HEK293 (cell line): ENCODE results near the gene CNTN2.

ENCODE experiments used
- CTCF ChIA-PET: fragments of 350-600 bp; formaldehyde crosslinking; extraction: SDS; loops from one replicate; lab custom pipeline; 2021; ENCODE audit warnings: antibody characterized with exemption; lab: Yijun Ruan, JAX
- POLR2A ChIA-PET: fragments of 300-600 bp; formaldehyde crosslinking; extraction: SDS; loops from one replicate; lab custom pipeline; 2020; ENCODE audit warnings: antibody characterized with exemption, inconsistent platforms; lab: Yijun Ruan, JAX
- H3K27ac ChIP-seq: fragments of 200-500 bp; sonication (Bioruptor generic); 2 replicates; pipeline ENCODE4 v1.5.1; 2014; ENCODE audit warnings: low read depth, low read length, control low read depth, inconsistent platforms; ENCODE audit errors: extremely low read depth
- H3K36me3 ChIP-seq, 2 experiments: fragments of 200-500 bp in 1 of 2; sonication (Bioruptor generic) in 1 of 2; 1 replicate in 1 of 2; 2 replicates in 1 of 2; pipeline ENCODE4 v1.5.1; 2014 to 2017; ENCODE audit warnings: inconsistent platforms in 2 of 2, low read length in 2 of 2; ENCODE audit not compliant: control insufficient read depth in 2 of 2, insufficient read depth in 1 of 2
- H3K4me1 ChIP-seq: fragments of 200-500 bp; sonication (Bioruptor generic); 2 replicates; pipeline ENCODE4 v1.5.1; 2014; ENCODE audit warnings: mild to moderate bottlenecking, low read length, inconsistent platforms; ENCODE audit not compliant: control insufficient read depth, insufficient read depth
- H3K4me3 ChIP-seq: 2 replicates; pipeline ENCODE4 v1.5.1; 2011; ENCODE audit warnings: low read depth, mild to moderate bottlenecking, control low read depth, low read length, moderate library complexity
- H3K9me3 ChIP-seq: fragments of 200-500 bp; sonication (Bioruptor generic); 2 replicates; pipeline ENCODE4 v1.5.1; 2014; ENCODE audit warnings: low read depth, low read length, inconsistent platforms; ENCODE audit not compliant: control insufficient read depth, insufficient read depth
- ATF2 ChIP-seq: fragments of 450-650 bp; formaldehyde crosslinking; IDR thresholded peaks from 2 replicates; pipeline ENCODE4 v1.5.1; 2016; ENCODE audit warnings: missing biosample characterization, missing genetic modification characterization, low read depth
- EGR2 ChIP-seq: fragments of 450-650 bp; formaldehyde crosslinking; IDR thresholded peaks from 2 replicates; pipeline ENCODE4 v1.5.1; 2016; ENCODE audit warnings: low read depth, missing biosample characterization, missing genetic modification characterization
- KLF7 ChIP-seq: fragments of 450-650 bp; formaldehyde crosslinking; IDR thresholded peaks from 2 replicates; pipeline ENCODE4 v1.5.1; 2016; ENCODE audit warnings: missing biosample characterization, missing genetic modification characterization, borderline replicate concordance
- ZFP41 ChIP-seq: fragments of 450-650 bp; formaldehyde crosslinking; IDR thresholded peaks from 2 replicates; pipeline ENCODE4 v1.5.1; 2016; ENCODE audit warnings: missing biosample characterization, missing genetic modification characterization, borderline replicate concordance
- ZNF211 ChIP-seq: fragments of 450-650 bp; formaldehyde crosslinking; IDR thresholded peaks from 2 replicates; pipeline ENCODE4 v1.5.1; 2016; ENCODE audit warnings: low read depth, missing biosample characterization, missing genetic modification characterization
- ZNF350 ChIP-seq: fragments of 450-650 bp; formaldehyde crosslinking; IDR thresholded peaks from 2 replicates; pipeline ENCODE4 v1.5.0; 2017; ENCODE audit warnings: missing biosample characterization, mild to moderate bottlenecking, missing genetic modification characterization
- ZNF362 ChIP-seq: fragments of 450-650 bp; formaldehyde crosslinking; IDR thresholded peaks from 2 replicates; pipeline ENCODE4 v1.5.1; 2016; ENCODE audit warnings: missing biosample characterization, missing genetic modification characterization
- ZNF473 ChIP-seq: fragments of 450-650 bp; formaldehyde crosslinking; IDR thresholded peaks from 2 replicates; pipeline ENCODE4 v1.5.1; 2017; ENCODE audit warnings: missing biosample characterization, missing genetic modification characterization
- ZNF561 ChIP-seq: fragments of 450-650 bp; IDR thresholded peaks from 2 replicates; pipeline ENCODE4 v1.5.1; 2018; ENCODE audit warnings: missing biosample characterization, missing genetic modification characterization, borderline replicate concordance
- ZNF645 ChIP-seq: fragments of 450-650 bp; formaldehyde crosslinking; IDR thresholded peaks from 2 replicates; pipeline ENCODE4; 2016; ENCODE audit warnings: missing biosample characterization, missing genetic modification characterization
- ZNF664 ChIP-seq: fragments of 450-650 bp; formaldehyde crosslinking; IDR thresholded peaks from 2 replicates; pipeline ENCODE4 v1.5.1; 2016; ENCODE audit warnings: missing biosample characterization, missing genetic modification characterization
- ZSCAN5A ChIP-seq: fragments of 450-650 bp; formaldehyde crosslinking; IDR thresholded peaks from 2 replicates; pipeline ENCODE4 v1.5.1; 2016; ENCODE audit warnings: missing biosample characterization, missing genetic modification characterization

The CNTN2 gene

GRCh38 chr1:205042911-205043806 is at the start of gene CNTN2:
Gene CNTN2 (plus strand): TSS chr1:205043212. CDS start chr1:205053186, 9,974 bp downstream.
- no peak within 1 kb of the TSS for H3K4me3 ChIP-seq
- no peaks in the 10 kb centered on the region for H3K9me3 ChIP-seq
- no peak within 1 kb of the TSS for H3K27ac ChIP-seq
- TF ChIP-seq ZFP41 (no peak), ZNF473 (no peak), ZNF350 (tag by site-specific recombination) (no peak), KLF7 (no peak), ZNF664 (tag by site-specific recombination) (no peak), ZSCAN5A (tag by site-specific recombination) (no peak), ZNF645 (tag by site-specific recombination) (no peak)
- POLR2A ChIA-PET: no interaction called here
- no peaks in the 10 kb centered on the region for H3K36me3 ChIP-seq
- no peaks in the 10 kb centered on the region for H3K4me1 ChIP-seq
- CTCF ChIA-PET: interaction anchor here (0.6 kb wide), 1 partner anchor 18 kb away, joined by 4 read pairs; no protein-coding TSS in a partner anchor

GRCh38 chr1:204994086-204994862 is 48.7 kb upstream of the CNTN2 start:
- CTCF ChIA-PET: interaction anchor here (0.5 to 13.8 kb wide), 4 partner anchors 18 to 262 kb away, joined by 3 to 282 read pairs (median 8); no protein-coding TSS in a partner anchor
- Histone ChIP-seq H3K36me3 (no peaks in the 10 kb centered on the region), H3K4me1 (no peaks in the 10 kb centered on the region), H3K4me3 (no peak overlapping the region), H3K9me3 (no peaks in the 10 kb centered on the region), H3K27ac (no peak overlapping the region)
- POLR2A ChIA-PET: no interaction called here
- TF ChIP-seq ZNF362 (tag by site-specific recombination) (no peak), ZNF561 (tag by site-specific recombination) (no peak)

GRCh38 chr1:204996981-204997380 is 46.0 kb upstream of the CNTN2 start:
- no peak overlapping the region for H3K27ac ChIP-seq
- no peaks in the 10 kb centered on the region for H3K9me3 ChIP-seq
- CTCF ChIA-PET: interaction anchor here (2.1 kb wide), 1 partner anchor 65 kb away, joined by 7 read pairs; no protein-coding TSS in a partner anchor
- H3K4me3 ChIP-seq: no peak overlapping the region
- no peaks in the 10 kb centered on the region for H3K36me3 ChIP-seq
- POLR2A ChIA-PET: no interaction called here
- no peak for TF ChIP-seq ZNF211 (tag by site-specific recombination)
- no peak for TF ChIP-seq ATF2 (tag by site-specific recombination)
- 0 out of 2 replicates have a peak, but pooled peaks have one; percentile 37 for TF ChIP-seq EGR2 (tag by site-specific recombination)
- no peaks in the 10 kb centered on the region for H3K4me1 ChIP-seq
